K562 (cell line): ENCODE data around the gene RYK. TPM values are rescaled to one million over a fixed set of nuclear protein-coding genes. Genes with fewer than 3 reads are reported as not detected.

Source experiments
- ATAC-seq: fragments of 200-7000 bp; cut with Tn5 transposase; 3 replicates; pipeline ENCODE4 v1.9.1; 2020; ENCODE audit warnings: moderate library complexity
- BruUV-seq: library from RNA; stranded (reverse); fragments of 400-500 nt; replicated peaks from 2 replicates; lab custom pipeline; 2021; lab: Mats Ljungman, UMichigan
- CTCF ChIA-PET: fragments of 300-600 bp; formaldehyde crosslinking; extraction: SDS; loops from one replicate; lab custom pipeline; 2021; ENCODE audit warnings: low intra/inter-chr PET ratio; lab: Yijun Ruan, JAX
- POLR2A ChIA-PET: fragments of 300-600, 350-650 bp; sonication (Branson Sonifier 250); formaldehyde crosslinking; extraction: SDS; loops from one replicate; lab custom pipeline; 2021; ENCODE audit warnings: antibody characterized with exemption, inconsistent platforms; lab: Yijun Ruan, JAX
- DNase-seq, 4 experiments: peaks; one replicate each; pipeline versions ENCODE4 v3.0.0 to v3.0.0-alpha.2; 2011 to 2018; ENCODE audit warnings: low spot score in 3 of 4, mixed read lengths in 3 of 4; ENCODE audit errors: extremely low read depth in 1 of 4
- FAIRE-seq: peaks from 2 replicates; lab custom pipeline; 2011; peaks lifted over from hg19 to GRCh38; lab: Jason Lieb, UNC
- H2AFZ ChIP-seq: 2 replicates; pipeline ENCODE4 v1.6.0; 2011; ENCODE audit warnings: low read depth, low read length, control low read depth, inconsistent platforms
- H3K27ac ChIP-seq: fragments of 200-600 bp; 3 replicates; pipeline ENCODE4 v1.8.0; 2011; ENCODE audit warnings: low read depth, mild to moderate bottlenecking, control low read depth, inconsistent platforms, low read length, moderate library complexity, mixed read lengths; ENCODE audit errors: extremely low read depth
- H3K27me3 ChIP-seq, 2 experiments: fragments of 300-600 bp in 1 of 2; 2 replicates in 1 of 2; 3 replicates in 1 of 2; pipeline versions ENCODE4 v1.6.0 to v1.8.0; 2011; ENCODE audit warnings: inconsistent platforms in 2 of 2, low read length in 2 of 2, mild to moderate bottlenecking in 1 of 2, mixed read lengths in 1 of 2, moderate library complexity in 1 of 2; ENCODE audit not compliant: control insufficient read depth in 2 of 2, insufficient read depth in 2 of 2
- H3K36me3 ChIP-seq: fragments of 300-600 bp; 3 replicates; pipeline ENCODE4 v1.8.0; 2011; ENCODE audit warnings: mild to moderate bottlenecking, low read length, inconsistent platforms; ENCODE audit not compliant: control insufficient read depth, insufficient read depth
- H3K4me1 ChIP-seq, 2 experiments: fragments of 200-600 bp in 1 of 2; replicated peaks in 1 of 2; 2 replicates in 1 of 2; 3 replicates in 1 of 2; pipeline versions ENCODE4 v1.5.1 to v1.8.0; 2011; ENCODE audit warnings: inconsistent platforms in 2 of 2, low read length in 2 of 2, mild to moderate bottlenecking in 1 of 2, mixed read lengths in 1 of 2, moderate library complexity in 1 of 2; ENCODE audit not compliant: control insufficient read depth in 2 of 2, insufficient read depth in 2 of 2
- H3K4me2 ChIP-seq: 2 replicates; pipeline ENCODE4 v1.6.1; 2011; ENCODE audit warnings: low read length, control low read depth, inconsistent platforms, mixed read lengths; ENCODE audit not compliant: insufficient read depth
- H3K4me3 ChIP-seq: fragments of 200-600 bp; sonication (generic), shearing (Covaris generic); 2 replicates; pipeline ENCODE4 v1.5.1; 2016; ENCODE audit warnings: control low read depth, inconsistent platforms
- H3K79me2 ChIP-seq: fragments of 200-600 bp; 3 replicates; pipeline ENCODE4 v1.8.0; 2011; ENCODE audit warnings: low read length, inconsistent platforms; ENCODE audit not compliant: control insufficient read depth, insufficient read depth
- H3K9ac ChIP-seq, 2 experiments: 2 replicates each; pipeline versions ENCODE4 v1.6.0 to v1.6.1; 2011; ENCODE audit warnings: low read depth in 2 of 2, low read length in 2 of 2, control low read depth in 1 of 2, inconsistent platforms in 1 of 2, mild to moderate bottlenecking in 1 of 2, mixed read lengths in 1 of 2; ENCODE audit not compliant: insufficient read depth in 1 of 2
- H3K9me1 ChIP-seq: one replicate; pipeline ENCODE4 v1.6.0; 2011; ENCODE audit warnings: inconsistent platforms, mild to moderate bottlenecking, low read length, moderate library complexity; ENCODE audit not compliant: control insufficient read depth, insufficient read depth
- H3K9me3 ChIP-seq: replicated peaks from 2 replicates; pipeline ENCODE4 v1.5.1; 2011; ENCODE audit warnings: low read depth, low read length, inconsistent platforms; ENCODE audit not compliant: control insufficient read depth, insufficient read depth
- H4K20me1 ChIP-seq: replicated peaks from 2 replicates; pipeline ENCODE4 v1.6.1; 2011; ENCODE audit warnings: low read length, inconsistent platforms, mixed read lengths; ENCODE audit not compliant: control insufficient read depth, insufficient read depth
- BCL6 ChIP-seq: fragments of 250-450 bp; sonication (Bioruptor Pico); IDR thresholded peaks from 2 replicates; pipeline ENCODE4 v1.4.0; 2020
- BRF2 ChIP-seq: IDR thresholded peaks from 3 replicates; pipeline ENCODE4 v1.6.1; 2011; ENCODE audit warnings: borderline replicate concordance, mild to moderate bottlenecking; ENCODE audit not compliant: insufficient read length, insufficient read depth
- CEBPG ChIP-seq, 3 experiments: fragments of 200-800 bp in 1 of 3; sonication (Bioruptor generic) in 1 of 3; sonication (generic) in 1 of 3; formaldehyde crosslinking in 1 of 3; IDR thresholded peaks in 2 of 3; conservative IDR thresholded peaks in 1 of 3; 2 replicates each; pipeline versions ENCODE4 v1.6.1 to v1.8.0; 2016 to 2022; ENCODE audit warnings: missing compliant biosample characterization in 2 of 3, missing genetic modification characterization in 2 of 3, mild to moderate bottlenecking in 1 of 3, missing genetic modification reagents in 1 of 3
- CGGBP1 ChIP-seq: fragments of 250-450 bp; sonication (Bioruptor Pico); IDR thresholded peaks from 2 replicates; pipeline ENCODE4 v1.9.0; 2021; ENCODE audit warnings: mild to moderate bottlenecking
- FOXK2 ChIP-seq, 2 experiments: fragments of 450-650 bp; IDR thresholded peaks in 1 of 2; conservative IDR thresholded peaks in 1 of 2; 2 replicates each; pipeline ENCODE4 v1.6.1; 2016; ENCODE audit warnings: low read depth in 2 of 2, mild to moderate bottlenecking in 1 of 2
- HNRNPLL ChIP-seq: fragments of 200-400 bp; formaldehyde crosslinking; IDR thresholded peaks from 2 replicates; pipeline ENCODE4 v1.6.1; 2017; ENCODE audit warnings: low read length, low read depth, mild to moderate bottlenecking; ENCODE audit not compliant: poor library complexity, severe bottlenecking
- MLLT1 ChIP-seq, 2 experiments: fragments of 450-650 bp; IDR thresholded peaks; 2 replicates each; pipeline ENCODE4 v1.6.1; 2016
- MYNN ChIP-seq, 2 experiments: sonication (generic); formaldehyde crosslinking in 1 of 2; IDR thresholded peaks; 2 replicates each; pipeline versions ENCODE4 v1.5.0 to v1.6.1; 2016 to 2020; ENCODE audit warnings: antibody characterized with exemption in 1 of 2, missing genetic modification reagents in 1 of 2
- NFE2L1 ChIP-seq: fragments of 450-650 bp; IDR thresholded peaks from 2 replicates; pipeline ENCODE4 v1.6.1; 2016; ENCODE audit warnings: missing genetic modification characterization, low read depth, mild to moderate bottlenecking, missing compliant biosample characterization, moderate library complexity, borderline replicate concordance
- POLR2A ChIP-seq: fragments of 450-650 bp; conservative IDR thresholded peaks from 2 replicates; pipeline ENCODE4 v1.6.1; 2016
- SIX5 ChIP-seq, 2 experiments: IDR thresholded peaks; 2 replicates each; pipeline ENCODE4 v1.6.1; 2011; ENCODE audit warnings: low read length in 2 of 2, borderline replicate concordance in 1 of 2, low read depth in 1 of 2, mild to moderate bottlenecking in 1 of 2, moderate library complexity in 1 of 2; ENCODE audit not compliant: insufficient read depth in 1 of 2
- TRIM24 ChIP-seq, 2 experiments: fragments of 450-650 bp; IDR thresholded peaks; 2 replicates each; pipeline ENCODE4 v1.6.1; 2016
- USF1 ChIP-seq: sonication (generic); formaldehyde crosslinking; IDR thresholded peaks from 2 replicates; pipeline ENCODE4 v1.9.0; 2022; ENCODE audit warnings: mild to moderate bottlenecking, missing genetic modification reagents
- ZBTB43 ChIP-seq: sonication (generic); formaldehyde crosslinking; IDR thresholded peaks from 2 replicates; pipeline ENCODE4 v1.8.0; 2023; ENCODE audit warnings: mild to moderate bottlenecking, missing genetic modification reagents
- ZEB2 ChIP-seq: fragments of 450-650 bp; IDR thresholded peaks from 2 replicates; pipeline ENCODE4 v1.6.1; 2016
- ZNF277 ChIP-seq: fragments of 250-450 bp; sonication (Bioruptor Pico); IDR thresholded peaks from 2 replicates; pipeline ENCODE4 v1.8.0; 2022; ENCODE audit warnings: inconsistent platforms, mild to moderate bottlenecking, moderate library complexity, borderline replicate concordance
- WGBS: fragments of 100-300 bp; shearing (Covaris generic); methylation state at CpG from one replicate; pipeline ENCODE4 v1.1.6; 2016; ENCODE audit warnings: low coverage, mixed read lengths; ENCODE audit not compliant: insufficient coverage; ENCODE audit errors: missing lambda C conversion rate; 5-methylcytosine and 5-hydroxymethylcytosine counted together
- in situ Hi-C: fragments of 300-500 bp; cut with MboI; formaldehyde crosslinking; loops from 4 replicates; pipeline ENCODE4 v1.15.0; 2018; ENCODE audit warnings: inconsistent platforms, mixed read lengths
- intact Hi-C: fragments of 100-400 bp; cut with micrococcal nuclease; formaldehyde crosslinking; loops from 2 replicates; pipeline ENCODE4 v1.14.2; 2022
- polyA plus RNA-seq, 8 experiments: library from polyadenylated mRNA; depleted of rRNA in 4 of 8; stranded (reverse) in 5 of 8; unstranded in 3 of 8; fragments of >200 nt; fragmentation: Nextera tagmentation in 2 of 8; fragmentation: Illumina TruSeq in 1 of 8; extraction: Ambion mirVana in 2 of 8; extraction: Trizol in 1 of 8; gene quantifications; 2 replicates each; pipeline versions ENCODE4 v1.2.1 to v1.2.3, GENCODE V29; 2011 to 2014; ENCODE audit warnings: inconsistent platforms in 1 of 8, missing spikeins in 1 of 8
- total RNA-seq, 7 experiments: library from RNA; depleted of rRNA in 6 of 7; stranded (reverse); fragments of >200 nt in 6 of 7; fragmentation: Illumina TruSeq in 2 of 7; extraction: Trizol in 2 of 7; gene quantifications; 2 replicates each; pipeline versions ENCODE4 v1.2.1 to v1.2.3, GENCODE V29; 2011 to 2021; ENCODE audit warnings: low replicate concordance in 1 of 7

The RYK gene
- total and polyA plus RNA-seq, 9 of the 15 experiments (the other 6 are each of a cell fraction or from before 2014, with no cell fraction given): 4.2 to 29.5 (median 16.6) TPM

- ATAC-seq: no peak
- no TSS peak for BruUV-seq
- TF ChIP-seq BRF2 (no peak), MYNN (IDR thresholded peaks at IDR 0.05) (no peak), MYNN (CRISPR knock-in tag; IDR thresholded peaks at IDR 0.05) (no peak), POLR2A (no peak), ZNF277 (no peak), CGGBP1 (CRISPR knock-in tag) (no peak), HNRNPLL (no peak), BCL6 (CRISPR knock-in tag) (no peak), FOXK2 (conservative IDR thresholded peaks at IDR 0.05 in 1 of 2, IDR thresholded peaks at IDR 0.05 in 1 of 2; ENCODE audit: low read depth in 2 of 2) (no peak), ZEB2 (no peak), NFE2L1 (tag) (no peak), CEBPG (CRISPR knock-in tag; IDR thresholded peaks at IDR 0.05) (no peak), CEBPG (tag; conservative IDR thresholded peaks at IDR 0.05 in 1 of 2, IDR thresholded peaks at IDR 0.05 in 1 of 2) (no peak), MLLT1 (IDR thresholded peaks at IDR 0.05) (no peak), SIX5 (IDR thresholded peaks at IDR 0.05; ENCODE audit: borderline replicate concordance in 1 of 2, insufficient read depth in 1 of 2, low read depth in 1 of 2, low read length in 2 of 2) (no peak), TRIM24 (IDR thresholded peaks at IDR 0.05) (no peak), USF1 (no peak), ZBTB43 (CRISPR knock-in tag) (no peak)
These were observed 116.4 kb downstream of the RYK start for GRCh38 chr3:134134240-134134639.

More at GRCh38 chr3:134134240-134134639, 116.4 kb downstream of the RYK start:
- FAIRE-seq: no peak
- POLR2A ChIA-PET: no interaction called here
- WGBS: no CpG with 5 or more reads among the region's 1 CpG
- in situ Hi-C loops: no loop called here
- Histone ChIP-seq H4K20me1 (no peaks in the 10 kb centered on the region), H2AFZ (no peak overlapping the region), H3K27me3 (no peaks in the 10 kb centered on the region), H3K27ac (no peak overlapping the region), H3K9ac (no peak overlapping the region; a peak in 1 of 4 replicates), H3K9me3 (no peaks in the 10 kb centered on the region), H3K4me2 (no peak overlapping the region), H3K36me3 (no peaks in the 10 kb centered on the region), H3K4me1 (no peaks in the 10 kb centered on the region), H3K4me3 (no peak overlapping the region), H3K9me1 (no peaks in the 10 kb centered on the region), H3K79me2 (no peaks in the 10 kb centered on the region)
- intact Hi-C loops: no loop called here
- CTCF ChIA-PET: no interaction called here
- no peak for DNase-seq
